Measurements from ENCODE around the gene PRDX2. TPM values are rescaled to one million over a fixed set of nuclear protein-coding genes. Genes with fewer than 3 reads are reported as not detected.

Gene PRDX2
- total and polyA plus RNA-seq, 8 donors = 186 to 267 (median 234) TPM

DNA sequence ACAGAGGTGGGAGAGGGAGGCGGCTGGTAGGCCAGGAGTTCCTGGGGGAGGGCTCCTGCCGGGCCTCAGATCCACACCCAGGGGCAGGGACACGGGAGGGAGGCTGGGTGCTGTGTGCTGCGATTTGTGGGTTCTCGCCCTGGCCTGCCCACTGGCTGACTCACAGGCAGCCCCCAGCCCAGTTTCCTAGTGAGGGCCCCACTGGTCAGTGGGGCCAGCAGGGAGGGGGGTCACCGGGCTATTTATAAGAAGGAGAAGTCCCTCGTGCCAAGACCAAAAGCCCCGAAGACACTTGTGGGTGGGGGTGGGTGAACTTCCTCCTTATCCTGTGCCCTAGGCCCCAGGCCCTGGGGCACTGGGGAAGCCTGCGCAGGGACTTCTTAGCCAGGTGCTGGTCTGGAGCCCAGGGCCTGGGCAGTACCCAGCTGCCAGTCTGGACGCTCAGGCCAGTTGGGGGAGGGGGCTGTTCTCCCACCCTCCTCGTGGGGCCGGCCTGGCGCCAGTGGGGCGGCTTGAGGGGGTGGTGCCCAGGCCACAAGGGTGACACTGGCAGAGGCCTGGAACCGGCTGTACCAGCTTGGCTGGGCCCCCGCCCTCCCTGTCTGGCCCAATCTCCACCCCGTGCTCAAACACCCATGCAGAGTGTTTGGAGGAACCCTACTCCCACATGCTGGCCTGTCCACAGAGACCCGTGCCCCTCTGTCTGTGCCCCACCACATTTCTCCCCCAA lies 15.3 kb downstream of the PRDX2 start:
- Histone ChIP-seq H3K9me3 (no peaks in the 10 kb centered on the region), H3K4me1 (peaks cover 70 to 89% of the 10 kb centered on the region in 2 donors), H3K4me3 (peak overlapping the region in 1 of 2 donors; percentile 1), H3K27me3 (no peaks in the 10 kb centered on the region), H3K27ac (peak overlapping the region; percentile 99 to 100), H3K36me3 (no peaks in the 10 kb centered on the region)
- TF ChIP-seq, protein P1, sequence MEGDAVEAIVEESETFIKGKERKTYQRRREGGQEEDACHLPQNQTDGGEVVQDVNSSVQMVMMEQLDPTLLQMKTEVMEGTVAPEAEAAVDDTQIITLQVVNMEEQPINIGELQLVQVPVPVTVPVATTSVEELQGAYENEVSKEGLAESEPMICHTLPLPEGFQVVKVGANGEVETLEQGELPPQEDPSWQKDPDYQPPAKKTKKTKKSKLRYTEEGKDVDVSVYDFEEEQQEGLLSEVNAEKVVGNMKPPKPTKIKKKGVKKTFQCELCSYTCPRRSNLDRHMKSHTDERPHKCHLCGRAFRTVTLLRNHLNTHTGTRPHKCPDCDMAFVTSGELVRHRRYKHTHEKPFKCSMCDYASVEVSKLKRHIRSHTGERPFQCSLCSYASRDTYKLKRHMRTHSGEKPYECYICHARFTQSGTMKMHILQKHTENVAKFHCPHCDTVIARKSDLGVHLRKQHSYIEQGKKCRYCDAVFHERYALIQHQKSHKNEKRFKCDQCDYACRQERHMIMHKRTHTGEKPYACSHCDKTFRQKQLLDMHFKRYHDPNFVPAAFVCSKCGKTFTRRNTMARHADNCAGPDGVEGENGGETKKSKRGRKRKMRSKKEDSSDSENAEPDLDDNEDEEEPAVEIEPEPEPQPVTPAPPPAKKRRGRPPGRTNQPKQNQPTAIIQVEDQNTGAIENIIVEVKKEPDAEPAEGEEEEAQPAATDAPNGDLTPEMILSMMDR (IDR thresholded peaks at IDR 0.05) = no peak
- intact Hi-C loops (cut with DNase I) = no loop called here
- DNase-seq = peak in 3 of 4 donors; percentile 75 to 94 (median 88)
- ATAC-seq = peak; percentile 15

DNA sequence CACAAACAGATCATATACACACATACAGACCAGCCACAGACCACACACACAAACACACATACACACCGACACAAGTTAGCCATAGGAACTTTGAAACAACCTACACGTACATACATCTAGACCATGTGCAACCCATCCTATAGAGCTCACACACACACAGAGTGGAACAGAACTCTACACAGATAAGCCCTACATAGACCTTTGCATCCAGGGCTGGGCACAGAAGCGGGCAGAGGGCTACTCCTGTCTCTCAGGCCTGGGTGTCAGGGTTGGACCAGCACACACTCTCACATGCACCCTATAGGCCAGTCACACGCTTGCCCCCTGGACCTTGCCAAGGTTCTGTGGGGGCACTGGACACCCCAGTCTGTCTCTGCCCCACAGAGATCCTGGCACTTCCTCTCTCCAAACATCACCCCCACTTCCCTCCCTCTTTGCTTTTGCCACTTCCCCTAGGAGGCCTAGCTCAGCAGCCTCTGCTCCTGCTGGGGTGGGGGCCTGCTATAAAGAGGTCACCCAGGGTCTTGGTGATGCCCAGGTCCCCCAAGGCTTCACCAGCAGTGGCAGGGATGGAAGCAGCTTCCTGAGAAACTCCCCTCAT lies 16.1 kb downstream of the PRDX2 start:
- peak in 2 of 4 donors; percentile 19 to 74 for DNase-seq
- TF ChIP-seq, protein P1 (IDR thresholded peaks at IDR 0.05) = no peak
- Histone ChIP-seq H3K4me3 (peak overlapping the region in 1 of 2 donors; percentile 1), H3K4me1 (peaks cover 64 to 92% of the 10 kb centered on the region in 2 donors), H3K9me3 (no peaks in the 10 kb centered on the region), H3K36me3 (no peaks in the 10 kb centered on the region), H3K27ac (peak overlapping the region; percentile 99 to 100), H3K27me3 (no peaks in the 10 kb centered on the region)
- intact Hi-C loops (cut with DNase I) = no loop called here
- ATAC-seq = no peak

DNA sequence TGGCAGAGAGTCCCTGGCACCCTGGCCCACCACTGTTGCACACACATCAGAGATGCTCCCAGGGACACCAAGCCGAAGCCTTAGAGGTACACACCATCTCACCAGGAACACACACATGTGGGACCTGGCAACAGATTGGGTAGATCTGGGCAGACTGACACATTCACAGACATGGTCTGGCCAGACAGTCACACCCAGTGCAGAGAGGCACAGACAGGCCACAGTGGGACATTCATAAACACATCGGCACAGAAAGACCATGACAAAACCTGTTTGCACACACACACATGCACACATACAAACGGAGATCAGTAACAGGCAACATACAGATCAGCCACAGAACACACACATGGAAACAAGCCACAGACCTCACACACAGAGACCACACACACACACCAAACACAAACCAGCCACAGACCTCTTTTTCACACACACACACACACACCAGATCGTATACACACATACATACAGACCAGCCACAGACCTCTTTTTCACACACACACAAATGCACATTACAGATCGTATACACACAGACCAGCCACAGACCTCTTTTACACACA lies 16.6 kb downstream of the PRDX2 start:
- H3K4me1 ChIP-seq = peaks cover 61 to 92% of the 10 kb centered on the region in 2 donors
- peak overlapping the region in 1 of 2 donors; percentile 1 for H3K4me3 ChIP-seq
- H3K36me3 ChIP-seq = no peaks in the 10 kb centered on the region
- H3K9me3 ChIP-seq = no peaks in the 10 kb centered on the region
- no peaks in the 10 kb centered on the region for H3K27me3 ChIP-seq
- TF ChIP-seq, protein P1 (IDR thresholded peaks at IDR 0.05) = no peak
- ATAC-seq (no peak), DNase-seq (peak in 1 of 4 donors; percentile 53)
- H3K27ac ChIP-seq = peak overlapping the region; percentile 99 to 100
- intact Hi-C loops (cut with DNase I) = no loop called here

DNA sequence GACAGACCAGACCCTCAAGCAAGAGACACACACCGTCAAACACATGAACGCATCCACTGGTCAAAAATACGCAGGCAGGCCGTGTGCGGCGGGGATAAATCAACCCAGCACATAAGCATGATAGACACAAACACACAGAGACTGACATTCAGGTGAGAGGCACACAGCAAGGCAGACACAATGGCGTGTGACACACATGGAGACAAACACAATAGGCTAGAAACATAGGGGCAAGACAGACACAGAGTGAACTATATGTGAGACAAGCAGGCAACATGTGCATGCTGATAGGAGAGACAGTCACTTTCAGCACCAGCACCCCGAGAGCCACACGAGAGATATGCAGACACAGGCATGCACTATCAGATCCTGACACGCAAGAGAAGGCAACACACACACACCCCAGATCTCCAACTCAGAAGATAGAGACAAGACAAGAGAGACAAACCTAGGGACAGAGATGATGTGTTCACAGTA lies 17.2 kb downstream of the PRDX2 start:
- Histone ChIP-seq H3K4me3 (no peak overlapping the region), H3K4me1 (peaks cover 61 to 97% of the 10 kb centered on the region in 2 donors), H3K27me3 (no peaks in the 10 kb centered on the region), H3K9me3 (no peaks in the 10 kb centered on the region), H3K36me3 (no peaks in the 10 kb centered on the region), H3K27ac (peak overlapping the region; percentile 99 to 100)
- intact Hi-C loops (cut with DNase I) = no loop called here
- DNase-seq (no peak), ATAC-seq (no peak)
- TF ChIP-seq, protein P1 (IDR thresholded peaks at IDR 0.05) = no peak

All from left lung (tissue), 10 donors.